NB4 (cell line): ENCODE results near the gene TEPSIN.

ENCODE experiments used
- MYC ChIP-seq: IDR thresholded peaks from 2 replicates; pipeline ENCODE4 v1.6.1; 2011; ENCODE audit warnings: low read depth, low read length
- POLR2A ChIP-seq: IDR thresholded peaks from 2 replicates; pipeline ENCODE4 v1.6.1; 2011; ENCODE audit warnings: mild to moderate bottlenecking; ENCODE audit not compliant: insufficient read length; ENCODE audit errors: extremely low read depth
- TF ChIP-seq, protein P1 (sequence below): IDR thresholded peaks from 2 replicates; pipeline ENCODE4 v1.6.1; 2011; ENCODE audit warnings: low read depth, low read length
- TF ChIP-seq, protein P2 (sequence below): IDR thresholded peaks from one replicate; pipeline ENCODE4 v1.5.1; 2012; ENCODE audit warnings: low read depth, low read length

- TF ChIP-seq, protein P1, sequence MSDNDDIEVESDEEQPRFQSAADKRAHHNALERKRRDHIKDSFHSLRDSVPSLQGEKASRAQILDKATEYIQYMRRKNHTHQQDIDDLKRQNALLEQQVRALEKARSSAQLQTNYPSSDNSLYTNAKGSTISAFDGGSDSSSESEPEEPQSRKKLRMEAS, result no peak
- TF ChIP-seq, protein P2, sequence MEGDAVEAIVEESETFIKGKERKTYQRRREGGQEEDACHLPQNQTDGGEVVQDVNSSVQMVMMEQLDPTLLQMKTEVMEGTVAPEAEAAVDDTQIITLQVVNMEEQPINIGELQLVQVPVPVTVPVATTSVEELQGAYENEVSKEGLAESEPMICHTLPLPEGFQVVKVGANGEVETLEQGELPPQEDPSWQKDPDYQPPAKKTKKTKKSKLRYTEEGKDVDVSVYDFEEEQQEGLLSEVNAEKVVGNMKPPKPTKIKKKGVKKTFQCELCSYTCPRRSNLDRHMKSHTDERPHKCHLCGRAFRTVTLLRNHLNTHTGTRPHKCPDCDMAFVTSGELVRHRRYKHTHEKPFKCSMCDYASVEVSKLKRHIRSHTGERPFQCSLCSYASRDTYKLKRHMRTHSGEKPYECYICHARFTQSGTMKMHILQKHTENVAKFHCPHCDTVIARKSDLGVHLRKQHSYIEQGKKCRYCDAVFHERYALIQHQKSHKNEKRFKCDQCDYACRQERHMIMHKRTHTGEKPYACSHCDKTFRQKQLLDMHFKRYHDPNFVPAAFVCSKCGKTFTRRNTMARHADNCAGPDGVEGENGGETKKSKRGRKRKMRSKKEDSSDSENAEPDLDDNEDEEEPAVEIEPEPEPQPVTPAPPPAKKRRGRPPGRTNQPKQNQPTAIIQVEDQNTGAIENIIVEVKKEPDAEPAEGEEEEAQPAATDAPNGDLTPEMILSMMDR, result no peak
- TF ChIP-seq POLR2A, result no peak
- TF ChIP-seq MYC, result no peak
These were observed 6.9 kb upstream of the TEPSIN start for GRCh38 chr17:81245665-81246342.
